ENCODE measurements around the gene AVEN. TPM values are rescaled to one million over a fixed set of nuclear protein-coding genes. Genes with fewer than 3 reads are reported as not detected.

AVEN gene
- total and polyA plus RNA-seq, 2 of the 4 experiments (the other 2 are of a cell fraction) = 9.1 to 17.6 TPM

DNA sequence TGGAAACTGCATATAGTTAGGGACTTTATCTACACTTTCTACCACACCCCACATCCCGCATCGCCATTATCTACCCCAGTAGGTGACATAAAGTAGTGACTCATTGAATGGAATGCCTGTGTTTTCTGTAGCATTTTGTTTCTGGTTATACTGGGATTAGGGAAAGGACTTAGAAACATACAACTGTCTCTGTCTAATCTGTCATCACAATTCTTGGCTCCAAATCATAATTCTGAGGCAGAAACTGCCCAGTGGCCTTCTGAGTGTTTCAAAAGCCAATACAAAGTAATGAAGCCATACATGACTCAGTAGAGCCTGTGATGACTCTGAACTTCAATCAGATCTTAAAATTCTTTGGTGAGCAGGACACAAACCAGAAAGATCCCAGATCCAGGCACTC lies 186.4 kb downstream of the AVEN start:
- DNase-seq (peak; percentile 78), ATAC-seq (ENCODE audit: low read depth) (peak; percentile 82)
- H3K27ac ChIP-seq (ENCODE audit: insufficient read depth, low read length) = no peak overlapping the region
- no TSS peak for BruUV-seq (replicated peaks)
- no peaks in the 10 kb centered on the region for H4K20me1 ChIP-seq (ENCODE audit: insufficient read depth, low read length)
- H3K4ac ChIP-seq (ENCODE audit: low read depth, low read length) = no peak overlapping the region
- no peak overlapping the region for H3K4me2 ChIP-seq (ENCODE audit: low read depth, low read length)
- no peaks in the 10 kb centered on the region for H3K36me3 ChIP-seq (ENCODE audit: control insufficient read depth, insufficient read depth, low read length)
- no peak overlapping the region for H4K91ac ChIP-seq (ENCODE audit: insufficient read depth, low read depth, low read length)
- no peaks in the 10 kb centered on the region for H3K79me1 ChIP-seq (ENCODE audit: low read depth in 1 of 2, low read length in 2 of 2)
- in situ Hi-C loops (cut with MboI; ENCODE audit: low sequenced_read_pairs) = no loop called here
- no peak overlapping the region for H3K18ac ChIP-seq (ENCODE audit: low read depth, low read length)
- no peak overlapping the region for H3K23ac ChIP-seq (ENCODE audit: low read depth, low read length)
- H3K4me1 ChIP-seq (ENCODE audit: control insufficient read depth, insufficient read depth, low read length) = no peaks in the 10 kb centered on the region
- no peak overlapping the region for H2BK20ac ChIP-seq (ENCODE audit: low read depth, low read length)
- H2BK120ac ChIP-seq (ENCODE audit: low read depth, low read length) = no peak overlapping the region
- H2AK5ac ChIP-seq (ENCODE audit: low read depth, low read length) = no peak overlapping the region
- H3K27me3 ChIP-seq (ENCODE audit: control insufficient read depth, insufficient read depth, low read length) = no peaks in the 10 kb centered on the region
- intact Hi-C loops (cut with micrococcal nuclease) = loop anchor here (5.0 kb wide), 2 partner anchors 115 to 130 kb away; partner anchors contain the start of gene CHRM5
- no peak overlapping the region for H4K8ac ChIP-seq (ENCODE audit: low read depth in 2 of 2, low read length in 2 of 2)
- no peak overlapping the region for H2BK5ac ChIP-seq (ENCODE audit: low read depth, low read length, poor library complexity, severe bottlenecking)
- no peak overlapping the region for H2AK9ac ChIP-seq (replicated peaks; ENCODE audit: low read depth, low read length, poor library complexity)
- H3K14ac ChIP-seq (replicated peaks; ENCODE audit: low read depth, low read length) = no peak overlapping the region
- no CpG with 5 or more reads among the region's 2 CpGs for WGBS, 2 experiments (ENCODE audit: extremely low coverage in 2 of 2, insufficient read length in 1 of 2)
- ChIA-PET POLR2A (ENCODE audit: unreplicated experiment) (no interaction called here), CTCF (no interaction called here)
- H3K9me3 ChIP-seq (ENCODE audit: control insufficient read depth, insufficient read depth, low read length) = no peaks in the 10 kb centered on the region
- dilution Hi-C loops (cut with HindIII; ENCODE audit: low sequenced_read_pairs, unreplicated experiment) = no loop called here
- H3K4me3 ChIP-seq (ENCODE audit: insufficient read depth, low read depth, low read length) = no peak overlapping the region
- no peak overlapping the region for H3K56ac ChIP-seq (ENCODE audit: extremely low read depth, insufficient read depth, low read length)
- no peak overlapping the region for H2AFZ ChIP-seq (replicated peaks; ENCODE audit: low read length, poor library complexity)
- TF ChIP-seq FOS (IDR thresholded peaks at IDR 0.05; ENCODE audit: low read depth, low read length) (peak; percentile 30; the same call in 1 of the 2 replicates), RFX5 (IDR thresholded peaks at IDR 0.05; ENCODE audit: low read depth, low read length) (no peak)
- no peak overlapping the region for H4K5ac ChIP-seq (ENCODE audit: low read depth, low read length)
- no peak overlapping the region for H2BK15ac ChIP-seq (ENCODE audit: low read depth, low read length)
- no peak overlapping the region for H3K9ac ChIP-seq (ENCODE audit: low read depth, low read length)
- H3K9me1 ChIP-seq (ENCODE audit: insufficient read depth, low read length) = peaks cover 3% of the 10 kb centered on the region; the same call in 1 of the 2 replicates

Data from IMR-90 (cell line).